Liver (tissue), 9 donors: ENCODE results near the gene VOPP1. TPM values are rescaled to one million over a fixed set of nuclear protein-coding genes. Genes with fewer than 3 reads are reported as not detected.

Source experiments
- DNase-seq: peaks from one replicate; pipeline ENCODE4 v3.0.0-alpha.2; 2017; ENCODE audit warnings: low spot score
- H3K27ac ChIP-seq, 2 donors: one replicate each; pipeline ENCODE4 v1.7.0; 2013; ENCODE audit warnings: inconsistent platforms in 2 of 2, low read length in 2 of 2, control low read depth in 1 of 2, low read depth in 1 of 2, mild to moderate bottlenecking in 1 of 2
- H3K27me3 ChIP-seq, 4 donors: one replicate each; pipeline versions ENCODE4 v1.6.1 to v1.7.0; 2013; ENCODE audit warnings: low read length in 3 of 4, inconsistent platforms in 1 of 4, mild to moderate bottlenecking in 1 of 4, moderate library complexity in 1 of 4; ENCODE audit not compliant: control insufficient read depth in 4 of 4, insufficient read depth in 4 of 4
- H3K36me3 ChIP-seq, 4 donors: one replicate each; pipeline versions ENCODE4 v1.6.1 to v1.7.0; 2013; ENCODE audit warnings: low read length in 3 of 4, mild to moderate bottlenecking in 3 of 4, low read depth in 1 of 4, moderate library complexity in 1 of 4; ENCODE audit not compliant: control insufficient read depth in 4 of 4, insufficient read depth in 3 of 4
- H3K4me1 ChIP-seq, 4 donors: one replicate each; pipeline versions ENCODE4 v1.6.1 to v1.7.0; 2013; ENCODE audit warnings: low read length in 3 of 4, mild to moderate bottlenecking in 3 of 4, moderate library complexity in 1 of 4; ENCODE audit not compliant: control insufficient read depth in 4 of 4, insufficient read depth in 4 of 4
- H3K4me3 ChIP-seq, 3 donors: one replicate each; pipeline versions ENCODE4 v1.6.1 to v1.7.0; 2013; ENCODE audit warnings: low read length in 3 of 3, control low read depth in 1 of 3, low read depth in 1 of 3, mild to moderate bottlenecking in 1 of 3
- H3K9ac ChIP-seq, 2 donors: one replicate each; pipeline ENCODE4 v1.7.0; 2013; ENCODE audit warnings: low read length in 2 of 2, mild to moderate bottlenecking in 2 of 2, moderate library complexity in 2 of 2, control low read depth in 1 of 2, low read depth in 1 of 2
- H3K9me3 ChIP-seq, 4 donors: one replicate each; pipeline versions ENCODE4 v1.6.1 to v1.7.0; 2013; ENCODE audit warnings: low read length in 3 of 4; ENCODE audit not compliant: control insufficient read depth in 4 of 4
- EGR1 ChIP-seq, 2 donors: IDR thresholded peaks; 2 replicates each; pipeline ENCODE4 v1.6.1; 2016 to 2018; ENCODE audit warnings: antibody characterized with exemption in 2 of 2, low read depth in 2 of 2
- FOXA1 ChIP-seq: IDR thresholded peaks from 2 replicates; pipeline ENCODE4 v1.6.1; 2016; ENCODE audit warnings: antibody characterized with exemption
- FOXA2 ChIP-seq: IDR thresholded peaks from 2 replicates; pipeline ENCODE4 v1.6.1; 2016; ENCODE audit warnings: antibody characterized with exemption
- GABPA ChIP-seq, 2 donors: IDR thresholded peaks in 1 of 2; conservative IDR thresholded peaks in 1 of 2; 2 replicates each; pipeline ENCODE4 v1.6.1; 2016; ENCODE audit warnings: antibody characterized with exemption in 2 of 2, mild to moderate bottlenecking in 1 of 2, moderate library complexity in 1 of 2
- HNF4A ChIP-seq, 2 donors: conservative IDR thresholded peaks; 2 replicates each; pipeline ENCODE4 v1.6.1; 2016; ENCODE audit warnings: antibody characterized with exemption in 2 of 2, mild to moderate bottlenecking in 2 of 2
- HNF4G ChIP-seq: IDR thresholded peaks from 2 replicates; pipeline ENCODE4 v1.6.1; 2016; ENCODE audit warnings: antibody characterized with exemption
- JUND ChIP-seq, 2 donors: IDR thresholded peaks; 2 replicates each; pipeline ENCODE4 v1.6.1; 2016; ENCODE audit warnings: antibody characterized with exemption in 2 of 2
- NR2F2 ChIP-seq: IDR thresholded peaks from 2 replicates; pipeline ENCODE4 v1.6.1; 2016; ENCODE audit warnings: antibody characterized with exemption
- RXRA ChIP-seq, 2 donors: IDR thresholded peaks; 2 replicates each; pipeline ENCODE4 v1.6.1; 2017 to 2018; ENCODE audit warnings: antibody characterized with exemption in 2 of 2, mild to moderate bottlenecking in 1 of 2
- SP1 ChIP-seq: IDR thresholded peaks from 2 replicates; pipeline ENCODE4 v1.6.1; 2018; ENCODE audit warnings: antibody characterized with exemption, mild to moderate bottlenecking
- TAF1 ChIP-seq: conservative IDR thresholded peaks from 2 replicates; pipeline ENCODE4 v1.6.1; 2016; ENCODE audit warnings: antibody characterized with exemption, mild to moderate bottlenecking
- YY1 ChIP-seq: IDR thresholded peaks from 2 replicates; pipeline ENCODE4 v1.6.1; 2016; ENCODE audit warnings: antibody characterized with exemption, mild to moderate bottlenecking
- WGBS: extraction: QIAGEN DNeasy Blood & Tissue Kit; methylation state at CpG from one replicate; pipeline ENCODE4 v1.1.7; 2013; 5-methylcytosine and 5-hydroxymethylcytosine counted together
- polyA plus RNA-seq, 2 donors: library from polyadenylated mRNA; stranded (reverse) in 1 of 2; unstranded in 1 of 2; fragments of 200-250 nt in 1 of 2; fragments of >200 nt in 1 of 2; fragmentation: Nextera tagmentation in 1 of 2; extraction: Ambion mirVana in 1 of 2; gene quantifications; one replicate each; pipeline versions ENCODE4 v1.2.1 to v1.2.3, GENCODE V29; 2013 to 2015
- total RNA-seq, 2 donors: library from RNA; depleted of rRNA; stranded (reverse); fragments of >200 nt; gene quantifications; one replicate each; pipeline ENCODE4 v1.2.3, GENCODE V29; 2014
- TF ChIP-seq, protein P1 (sequence below): IDR thresholded peaks from 2 replicates; pipeline ENCODE4 v1.6.1; 2016; ENCODE audit warnings: antibody characterized with exemption
- TF ChIP-seq, protein P2 (sequence below): IDR thresholded peaks from 2 replicates; pipeline ENCODE4 v1.6.1; 2016; ENCODE audit warnings: antibody characterized with exemption
- TF ChIP-seq, protein P3 (sequence below): IDR thresholded peaks from 2 replicates; pipeline ENCODE4 v1.6.1; 2016; ENCODE audit warnings: antibody characterized with exemption, mild to moderate bottlenecking
- TF ChIP-seq, protein P4 (sequence below): IDR thresholded peaks from 2 replicates; pipeline ENCODE4 v1.6.1; 2016; ENCODE audit warnings: antibody characterized with exemption
- TF ChIP-seq, protein P5 (sequence below): fragments of 150-350 bp; IDR thresholded peaks from 2 replicates; pipeline ENCODE4 v1.5.1; 2017; ENCODE audit warnings: improper control_type of control experiment, low read depth, low read length; ENCODE audit not compliant: missing input control
- donor health status: healthy.
- donor health status: healthy.
- donor health status: healthy.
- donor health status: healthy.
- donor health status: healthy.

The VOPP1 gene
- total and polyA plus RNA-seq, 4 donors: 11.5 to 23.8 (median 21.7) TPM

DNA sequence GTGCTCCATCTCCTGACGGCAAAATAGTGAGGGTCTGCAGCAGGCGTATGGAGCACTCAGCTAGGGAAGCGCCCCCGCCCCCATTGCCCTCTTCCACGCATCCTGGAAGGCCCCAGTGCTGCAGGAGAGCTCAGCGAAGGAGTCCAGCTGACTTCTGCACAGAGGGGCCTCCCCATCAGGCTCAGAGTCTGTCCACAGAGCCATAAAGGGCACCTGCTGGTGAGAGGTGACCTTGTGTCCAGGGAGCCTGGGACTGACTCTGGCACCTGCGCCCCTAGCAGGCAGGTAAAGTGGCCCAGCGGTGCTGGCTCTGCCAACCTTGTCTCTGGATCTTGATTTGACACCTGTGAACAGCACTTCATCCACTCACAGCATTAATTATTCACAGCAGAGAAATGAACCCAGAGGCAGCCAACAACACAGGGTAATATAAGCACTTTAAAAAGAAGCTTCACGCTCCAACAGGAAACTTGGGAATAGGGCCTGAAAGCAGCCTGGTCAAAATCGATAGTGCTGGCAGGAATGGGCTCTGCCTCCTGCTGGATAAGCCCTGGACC is 59.6 kb downstream of the VOPP1 start:
- Histone ChIP-seq H3K4me3 (no peak overlapping the region), H3K9me3 (no peaks in the 10 kb centered on the region), H3K27ac (no peak overlapping the region), H3K4me1 (peaks cover 0 to 2% (median 0%) of the 10 kb centered on the region in 4 donors), H3K27me3 (no peaks in the 10 kb centered on the region), H3K36me3 (peaks cover 0 to 8% (median 0%) of the 10 kb centered on the region in 4 donors), H3K9ac (no peak overlapping the region)
- 96% methylated on average over 10 of the region's 10 CpGs for WGBS
- no peak for DNase-seq
- no peak for TF ChIP-seq HNF4A (conservative IDR thresholded peaks at IDR 0.05)
- TF ChIP-seq SP1: no peak
- TF ChIP-seq, protein P1, sequence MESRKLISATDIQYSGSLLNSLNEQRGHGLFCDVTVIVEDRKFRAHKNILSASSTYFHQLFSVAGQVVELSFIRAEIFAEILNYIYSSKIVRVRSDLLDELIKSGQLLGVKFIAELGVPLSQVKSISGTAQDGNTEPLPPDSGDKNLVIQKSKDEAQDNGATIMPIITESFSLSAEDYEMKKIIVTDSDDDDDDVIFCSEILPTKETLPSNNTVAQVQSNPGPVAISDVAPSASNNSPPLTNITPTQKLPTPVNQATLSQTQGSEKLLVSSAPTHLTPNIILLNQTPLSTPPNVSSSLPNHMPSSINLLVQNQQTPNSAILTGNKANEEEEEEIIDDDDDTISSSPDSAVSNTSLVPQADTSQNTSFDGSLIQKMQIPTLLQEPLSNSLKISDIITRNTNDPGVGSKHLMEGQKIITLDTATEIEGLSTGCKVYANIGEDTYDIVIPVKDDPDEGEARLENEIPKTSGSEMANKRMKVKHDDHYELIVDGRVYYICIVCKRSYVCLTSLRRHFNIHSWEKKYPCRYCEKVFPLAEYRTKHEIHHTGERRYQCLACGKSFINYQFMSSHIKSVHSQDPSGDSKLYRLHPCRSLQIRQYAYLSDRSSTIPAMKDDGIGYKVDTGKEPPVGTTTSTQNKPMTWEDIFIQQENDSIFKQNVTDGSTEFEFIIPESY: no peak
- TF ChIP-seq, protein P2, sequence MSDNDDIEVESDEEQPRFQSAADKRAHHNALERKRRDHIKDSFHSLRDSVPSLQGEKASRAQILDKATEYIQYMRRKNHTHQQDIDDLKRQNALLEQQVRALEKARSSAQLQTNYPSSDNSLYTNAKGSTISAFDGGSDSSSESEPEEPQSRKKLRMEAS: no peak
- TF ChIP-seq GABPA (IDR thresholded peaks at IDR 0.05 in 1 of 2, conservative IDR thresholded peaks at IDR 0.05 in 1 of 2): no peak
- TF ChIP-seq RXRA (IDR thresholded peaks at IDR 0.05): no peak
- TF ChIP-seq TAF1: no peak
- TF ChIP-seq, protein P3, sequence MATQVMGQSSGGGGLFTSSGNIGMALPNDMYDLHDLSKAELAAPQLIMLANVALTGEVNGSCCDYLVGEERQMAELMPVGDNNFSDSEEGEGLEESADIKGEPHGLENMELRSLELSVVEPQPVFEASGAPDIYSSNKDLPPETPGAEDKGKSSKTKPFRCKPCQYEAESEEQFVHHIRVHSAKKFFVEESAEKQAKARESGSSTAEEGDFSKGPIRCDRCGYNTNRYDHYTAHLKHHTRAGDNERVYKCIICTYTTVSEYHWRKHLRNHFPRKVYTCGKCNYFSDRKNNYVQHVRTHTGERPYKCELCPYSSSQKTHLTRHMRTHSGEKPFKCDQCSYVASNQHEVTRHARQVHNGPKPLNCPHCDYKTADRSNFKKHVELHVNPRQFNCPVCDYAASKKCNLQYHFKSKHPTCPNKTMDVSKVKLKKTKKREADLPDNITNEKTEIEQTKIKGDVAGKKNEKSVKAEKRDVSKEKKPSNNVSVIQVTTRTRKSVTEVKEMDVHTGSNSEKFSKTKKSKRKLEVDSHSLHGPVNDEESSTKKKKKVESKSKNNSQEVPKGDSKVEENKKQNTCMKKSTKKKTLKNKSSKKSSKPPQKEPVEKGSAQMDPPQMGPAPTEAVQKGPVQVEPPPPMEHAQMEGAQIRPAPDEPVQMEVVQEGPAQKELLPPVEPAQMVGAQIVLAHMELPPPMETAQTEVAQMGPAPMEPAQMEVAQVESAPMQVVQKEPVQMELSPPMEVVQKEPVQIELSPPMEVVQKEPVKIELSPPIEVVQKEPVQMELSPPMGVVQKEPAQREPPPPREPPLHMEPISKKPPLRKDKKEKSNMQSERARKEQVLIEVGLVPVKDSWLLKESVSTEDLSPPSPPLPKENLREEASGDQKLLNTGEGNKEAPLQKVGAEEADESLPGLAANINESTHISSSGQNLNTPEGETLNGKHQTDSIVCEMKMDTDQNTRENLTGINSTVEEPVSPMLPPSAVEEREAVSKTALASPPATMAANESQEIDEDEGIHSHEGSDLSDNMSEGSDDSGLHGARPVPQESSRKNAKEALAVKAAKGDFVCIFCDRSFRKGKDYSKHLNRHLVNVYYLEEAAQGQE: no peak
- TF ChIP-seq, protein P4, sequence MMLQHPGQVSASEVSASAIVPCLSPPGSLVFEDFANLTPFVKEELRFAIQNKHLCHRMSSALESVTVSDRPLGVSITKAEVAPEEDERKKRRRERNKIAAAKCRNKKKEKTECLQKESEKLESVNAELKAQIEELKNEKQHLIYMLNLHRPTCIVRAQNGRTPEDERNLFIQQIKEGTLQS: no peak
- TF ChIP-seq FOXA2: no peak
- no peak for TF ChIP-seq NR2F2
- TF ChIP-seq, protein P5, sequence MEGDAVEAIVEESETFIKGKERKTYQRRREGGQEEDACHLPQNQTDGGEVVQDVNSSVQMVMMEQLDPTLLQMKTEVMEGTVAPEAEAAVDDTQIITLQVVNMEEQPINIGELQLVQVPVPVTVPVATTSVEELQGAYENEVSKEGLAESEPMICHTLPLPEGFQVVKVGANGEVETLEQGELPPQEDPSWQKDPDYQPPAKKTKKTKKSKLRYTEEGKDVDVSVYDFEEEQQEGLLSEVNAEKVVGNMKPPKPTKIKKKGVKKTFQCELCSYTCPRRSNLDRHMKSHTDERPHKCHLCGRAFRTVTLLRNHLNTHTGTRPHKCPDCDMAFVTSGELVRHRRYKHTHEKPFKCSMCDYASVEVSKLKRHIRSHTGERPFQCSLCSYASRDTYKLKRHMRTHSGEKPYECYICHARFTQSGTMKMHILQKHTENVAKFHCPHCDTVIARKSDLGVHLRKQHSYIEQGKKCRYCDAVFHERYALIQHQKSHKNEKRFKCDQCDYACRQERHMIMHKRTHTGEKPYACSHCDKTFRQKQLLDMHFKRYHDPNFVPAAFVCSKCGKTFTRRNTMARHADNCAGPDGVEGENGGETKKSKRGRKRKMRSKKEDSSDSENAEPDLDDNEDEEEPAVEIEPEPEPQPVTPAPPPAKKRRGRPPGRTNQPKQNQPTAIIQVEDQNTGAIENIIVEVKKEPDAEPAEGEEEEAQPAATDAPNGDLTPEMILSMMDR: no peak
- no peak for TF ChIP-seq YY1
- no peak for TF ChIP-seq JUND (IDR thresholded peaks at IDR 0.05)
- no peak for TF ChIP-seq FOXA1
- no peak for TF ChIP-seq HNF4G
- TF ChIP-seq EGR1 (IDR thresholded peaks at IDR 0.05; ENCODE audit: low read depth in 2 of 2): no peak
